Measurements from ENCODE around the gene KCNAB1.

GRCh38 chr3:156256256-156256655 lies 135.9 kb downstream of the KCNAB1 start:
- no peak for TF ChIP-seq CTCF (IDR thresholded peaks at IDR 0.05)
- no peak for TF ChIP-seq POLR2A (IDR thresholded peaks at IDR 0.05)
- TF ChIP-seq EP300 (IDR thresholded peaks at IDR 0.05; ENCODE audit: low read depth), result no peak

All from transverse colon (tissue), 3 donors.